Hematopoietic multipotent progenitor cell treated with erythropoietin and hydrocortisone succinate and interleukin-3 and kit ligand, for 6 days (in vitro differentiated cells): ENCODE results near the gene WWP2.
"Not testable (repeated sequence)": the region's sequence is repeated elsewhere in the genome, so short reads cannot be mapped to it uniquely, and the experiment has no call there.

ENCODE experiments used
- DNase-seq: peaks from one replicate; pipeline ENCODE4 v3.0.0-alpha.2; 2015

WWP2 gene

GRCh38 chr16:69951017-69951671 is 189.0 kb downstream of the WWP2 start, which contains the start of gene CLEC18A:
Gene CLEC18A (plus strand): TSS chr16:69951334. CDS start chr16:69951367, 33 bp downstream.
- not testable (repeated sequence) for DNase-seq

GRCh38 chr16:69951672-69952031 is 189.5 kb downstream of the WWP2 start:
- DNase-seq, result not testable (repeated sequence)

DNA sequence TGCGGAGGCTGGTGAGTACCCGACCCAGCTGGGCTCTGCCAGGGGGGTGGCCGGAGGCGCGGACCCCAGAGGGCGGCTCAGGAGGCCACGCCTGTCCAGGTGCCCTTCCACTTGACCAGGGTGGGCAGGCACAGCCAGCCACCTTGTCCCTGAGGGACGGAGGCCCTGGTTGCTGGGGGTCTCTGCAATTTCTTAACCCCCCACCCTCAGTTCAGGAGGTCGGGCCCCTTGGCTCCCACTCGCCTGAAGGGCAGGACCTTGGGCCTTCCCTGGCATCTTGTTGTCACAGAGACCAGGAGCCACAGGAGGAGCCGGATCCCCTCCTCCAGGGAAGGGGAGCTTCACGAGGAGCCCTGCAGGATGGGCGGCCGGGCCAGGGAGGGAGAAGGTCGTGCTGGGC is 190.0 kb downstream of the WWP2 start:
- DNase-seq, result not testable (repeated sequence)

- DNase-seq, result not testable (repeated sequence)
Observed at GRCh38 chr16:69952572-69953355, 190.6 kb downstream of the WWP2 start.

DNA sequence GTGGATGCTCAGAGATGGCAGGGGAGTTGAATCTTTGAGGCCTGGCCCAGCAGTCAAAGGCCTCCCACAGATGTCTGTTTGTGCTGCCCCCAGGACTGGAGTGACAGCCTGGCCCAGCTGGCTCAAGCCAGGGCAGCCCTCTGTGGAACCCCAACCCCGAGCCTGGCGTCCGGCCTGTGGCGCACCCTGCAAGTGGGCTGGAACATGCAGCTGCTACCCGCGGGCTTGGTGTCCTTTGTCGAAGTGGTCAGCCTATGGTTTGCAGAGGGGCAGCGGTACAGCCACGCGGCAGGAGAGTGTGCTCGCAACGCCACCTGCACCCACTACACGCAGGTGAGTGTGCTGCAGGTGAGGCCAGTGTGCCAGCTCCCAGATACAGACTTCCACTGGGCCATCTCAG is 192.1 kb downstream of the WWP2 start:
- not testable (repeated sequence) for DNase-seq

- DNase-seq, result not testable (repeated sequence)
Observed at GRCh38 chr16:69963312-69963711, 201.2 kb downstream of the WWP2 start.

DNA sequence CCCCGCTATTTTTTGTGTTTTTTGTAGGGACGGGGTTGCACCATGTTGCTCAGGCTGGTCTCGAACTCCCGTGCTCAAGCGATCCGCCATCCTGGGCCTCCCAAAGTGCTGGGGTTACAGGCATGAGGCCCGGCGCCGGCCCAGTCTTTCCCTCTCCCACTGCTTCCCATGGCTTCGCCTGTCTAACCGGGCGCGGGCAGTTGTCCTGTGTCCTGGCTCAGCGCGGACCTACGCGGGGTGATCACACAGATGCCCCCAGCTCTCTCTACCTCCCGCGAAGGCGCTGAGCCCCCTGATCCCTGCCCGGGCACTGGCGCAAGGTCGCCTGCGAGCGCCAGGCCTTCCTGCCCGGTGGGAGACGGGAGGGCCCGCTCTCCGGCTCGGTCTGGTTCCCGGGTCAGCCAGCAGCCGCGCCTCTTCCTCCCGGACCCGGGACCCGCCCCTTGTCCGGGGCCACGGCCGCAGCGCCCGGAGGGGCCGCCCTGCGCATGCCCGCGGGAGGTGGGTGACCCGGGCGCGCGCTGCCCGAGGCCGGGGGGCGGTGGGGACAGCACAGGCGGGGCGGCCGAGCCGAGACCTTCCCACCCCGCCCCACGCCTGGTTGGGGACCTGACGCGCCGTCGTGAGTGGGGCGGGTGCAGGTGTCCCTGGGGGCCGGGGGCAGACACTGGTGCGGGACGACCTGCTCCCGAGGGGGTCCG is 203.0 kb downstream of the WWP2 start:
- peak; percentile 31 for DNase-seq

- not testable (repeated sequence) for DNase-seq
Observed at GRCh38 chr16:69965661-69966054, 203.5 kb downstream of the WWP2 start.

DNA sequence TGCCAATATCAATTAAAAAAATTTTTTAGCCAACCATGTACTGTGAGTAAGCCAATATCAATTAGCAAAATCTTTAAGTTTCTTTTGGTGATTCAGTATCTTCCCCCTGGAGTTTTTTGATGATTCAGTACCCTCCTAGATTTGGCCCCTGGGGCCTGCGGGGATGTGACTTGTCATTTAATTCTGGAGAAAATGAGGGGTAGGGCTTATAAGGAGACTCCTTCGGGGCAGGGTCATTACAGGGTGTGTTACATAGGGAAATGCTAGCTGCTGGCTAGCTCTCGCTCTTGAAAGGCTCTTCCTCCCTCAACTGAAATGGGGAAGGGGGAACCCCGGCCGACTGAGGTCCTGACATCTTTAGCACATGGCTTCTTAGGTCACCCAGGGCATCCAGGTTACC is 205.6 kb downstream of the WWP2 start:
- DNase-seq, result not testable (repeated sequence)

DNA sequence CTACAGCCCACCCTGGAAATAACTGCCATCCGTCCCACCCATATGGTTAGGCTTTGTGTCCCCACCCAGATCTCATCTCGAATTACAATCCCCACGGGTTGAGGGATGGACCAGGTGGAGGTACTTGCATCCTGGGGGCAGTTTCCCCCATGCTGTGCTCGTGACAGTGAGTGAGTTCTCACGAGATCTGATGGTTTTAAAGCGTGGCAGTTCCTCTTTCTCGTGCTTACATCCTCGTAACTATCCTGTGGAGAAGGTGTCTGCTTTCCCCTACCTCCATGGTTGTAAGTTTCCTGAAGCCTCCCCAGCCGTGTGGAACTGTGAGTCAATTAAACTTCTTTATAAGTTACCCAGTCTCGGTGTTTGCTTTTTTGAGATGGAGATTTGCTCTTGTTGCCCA is 206.0 kb downstream of the WWP2 start:
- not testable (repeated sequence) for DNase-seq

DNA sequence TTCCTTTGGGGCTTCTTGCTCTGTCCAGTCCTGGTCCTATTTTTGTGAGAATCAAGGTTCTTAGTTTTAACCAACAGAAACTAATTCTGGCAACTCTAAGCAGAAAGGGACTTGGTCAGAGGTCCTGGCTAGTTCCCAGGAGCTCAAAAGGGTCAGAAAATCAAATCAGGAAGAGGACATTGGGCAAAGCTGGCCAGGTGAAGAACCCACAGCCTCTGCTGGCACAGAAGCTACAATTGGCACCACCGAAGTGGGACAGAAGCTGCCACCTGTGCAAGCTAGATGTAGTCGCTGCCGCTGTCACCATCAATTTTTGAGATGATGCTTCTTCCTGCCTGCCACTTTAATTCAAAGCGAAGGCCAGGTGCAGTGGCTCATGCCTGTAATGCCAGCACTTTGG is 207.5 kb downstream of the WWP2 start:
- DNase-seq, result not testable (repeated sequence)

- DNase-seq, result not testable (repeated sequence)
Observed at GRCh38 chr16:69972120-69972519, 210.0 kb downstream of the WWP2 start.

DNA sequence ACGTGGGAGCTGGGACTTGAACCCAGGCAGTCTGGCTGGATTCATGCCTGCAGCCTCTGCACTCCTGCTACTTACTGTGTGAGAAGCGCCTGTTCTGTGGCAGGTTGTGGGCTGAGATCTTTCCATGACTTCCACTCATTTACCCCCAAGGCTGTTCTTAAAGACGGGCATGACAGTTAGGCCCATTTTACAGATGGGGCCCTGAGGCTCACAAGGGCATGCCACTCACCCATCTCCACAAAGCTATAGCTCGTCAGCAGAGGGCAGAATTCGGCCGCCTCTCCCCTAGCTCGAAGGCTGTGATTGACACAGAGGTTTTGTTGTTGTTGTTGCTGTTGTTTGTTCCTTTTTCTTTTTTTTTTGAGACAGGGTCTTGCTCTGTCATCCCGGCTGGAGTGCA is 210.8 kb downstream of the WWP2 start:
- not testable (repeated sequence) for DNase-seq

DNA sequence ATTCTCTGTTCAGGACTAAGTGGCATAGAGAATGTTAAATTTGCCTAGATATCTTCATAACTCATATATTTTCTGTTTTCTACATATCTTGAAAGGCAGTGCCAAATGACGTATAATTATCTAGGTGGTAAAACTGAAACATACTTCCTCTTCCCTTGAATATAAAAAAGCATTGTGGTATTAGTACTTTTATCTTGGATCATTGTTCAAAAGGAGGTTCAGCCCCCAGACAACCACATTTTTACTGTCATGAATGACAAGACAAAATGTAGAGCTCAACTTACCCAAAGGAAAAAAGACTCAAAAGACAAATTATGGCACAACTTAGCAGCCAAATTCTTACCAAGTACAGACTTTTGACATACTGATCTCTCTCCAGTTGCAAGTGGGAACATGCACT is 223.1 kb downstream of the WWP2 start:
- DNase-seq, result peak; percentile 20
